ENCODE data around the gene CEACAM16.
"Not testable (repeated sequence)": the region's sequence is repeated elsewhere in the genome, so short reads cannot be mapped to it uniquely, and the experiment has no call there.

CEACAM16 gene

DNA sequence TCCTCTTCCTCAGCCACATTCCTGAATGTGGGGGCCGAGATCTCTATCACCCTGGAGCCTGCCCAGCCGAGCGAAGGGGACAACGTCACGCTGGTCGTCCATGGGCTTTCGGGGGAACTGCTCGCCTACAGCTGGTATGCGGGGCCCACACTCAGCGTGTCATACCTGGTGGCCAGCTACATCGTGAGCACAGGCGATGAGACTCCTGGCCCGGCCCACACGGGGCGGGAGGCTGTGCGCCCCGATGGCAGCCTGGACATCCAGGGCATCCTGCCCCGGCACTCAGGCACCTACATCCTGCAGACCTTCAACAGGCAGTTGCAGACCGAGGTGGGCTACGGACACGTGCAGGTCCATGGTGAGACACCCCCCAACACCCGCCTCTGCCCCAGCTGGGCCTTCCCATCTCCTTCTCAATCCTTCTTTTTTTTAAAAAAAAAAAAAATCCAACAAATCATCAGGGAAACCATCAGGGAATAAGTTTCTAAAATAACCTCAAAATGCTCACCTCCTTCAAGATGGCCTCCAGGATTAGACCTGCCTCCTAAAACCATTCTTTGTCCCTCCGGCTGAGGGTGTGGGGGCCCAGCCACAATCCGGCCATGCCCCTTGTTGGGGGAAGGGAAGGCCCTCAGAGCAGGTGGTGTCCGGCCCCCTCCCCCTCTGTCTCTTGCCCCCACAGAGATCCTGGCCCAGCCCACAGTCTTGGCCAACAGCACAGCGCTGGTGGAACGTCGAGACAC is 4.6 kb downstream of the CEACAM16 start:
- no peaks in the 10 kb centered on the region for H3K36me3 Mint-ChIP-seq (ENCODE audit: low read depth)
- H3K4me3 Mint-ChIP-seq: no peak overlapping the region
- H3K9me3 Mint-ChIP-seq: no peaks in the 10 kb centered on the region
- no peak overlapping the region for H3K27ac Mint-ChIP-seq
- intact Hi-C loops (cut with micrococcal nuclease): no loop called here
- peaks cover 12% of the 10 kb centered on the region for H3K27me3 Mint-ChIP-seq
- no peaks in the 10 kb centered on the region for H3K4me1 Mint-ChIP-seq (ENCODE audit: low read depth)

DNA sequence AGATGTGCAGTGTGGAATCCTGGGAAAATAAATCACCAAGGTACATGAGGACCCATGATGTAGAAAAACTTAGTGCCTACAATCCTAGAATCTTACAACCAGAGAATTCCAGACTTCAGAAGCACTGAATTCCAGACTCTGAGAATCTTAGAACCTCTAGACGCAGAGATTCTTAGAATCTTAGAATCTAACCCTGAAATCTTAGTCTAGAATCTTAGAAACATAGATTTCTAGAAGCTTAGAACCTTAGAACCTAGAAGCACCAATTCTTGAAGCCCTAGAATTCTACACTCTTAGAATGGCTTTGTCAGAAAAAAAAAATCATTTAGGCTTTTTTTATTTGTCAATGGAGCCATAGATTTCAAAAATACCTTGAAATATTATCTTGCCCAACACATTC is 6.0 kb downstream of the CEACAM16 start:
- intact Hi-C loops (cut with micrococcal nuclease): no loop called here
- no peak overlapping the region for H3K4me3 Mint-ChIP-seq
- H3K27ac Mint-ChIP-seq: no peak overlapping the region
- H3K9me3 Mint-ChIP-seq: no peaks in the 10 kb centered on the region
- peaks cover 13% of the 10 kb centered on the region for H3K27me3 Mint-ChIP-seq
- H3K4me1 Mint-ChIP-seq (ENCODE audit: low read depth): no peaks in the 10 kb centered on the region
- H3K36me3 Mint-ChIP-seq (ENCODE audit: low read depth): no peaks in the 10 kb centered on the region

GRCh38 chr19:44705502-44706010 is 6.6 kb downstream of the CEACAM16 start:
- H3K4me1 Mint-ChIP-seq (ENCODE audit: low read depth): no peaks in the 10 kb centered on the region
- no peaks in the 10 kb centered on the region for H3K9me3 Mint-ChIP-seq
- H3K4me3 Mint-ChIP-seq: no peak overlapping the region
- no peaks in the 10 kb centered on the region for H3K36me3 Mint-ChIP-seq (ENCODE audit: low read depth)
- H3K27me3 Mint-ChIP-seq: peaks cover 19% of the 10 kb centered on the region
- H3K27ac Mint-ChIP-seq: no peak overlapping the region
- intact Hi-C loops (cut with micrococcal nuclease): no loop called here

GRCh38 chr19:44706506-44707236 is 7.7 kb downstream of the CEACAM16 start:
- Mint-ChIP-seq H3K27me3 (peaks cover 24% of the 10 kb centered on the region), H3K4me3 (no peak overlapping the region), H3K27ac (no peak overlapping the region), H3K36me3 (ENCODE audit: low read depth) (no peaks in the 10 kb centered on the region), H3K4me1 (ENCODE audit: low read depth) (no peaks in the 10 kb centered on the region), H3K9me3 (no peaks in the 10 kb centered on the region)
- intact Hi-C loops (cut with micrococcal nuclease): no loop called here

DNA sequence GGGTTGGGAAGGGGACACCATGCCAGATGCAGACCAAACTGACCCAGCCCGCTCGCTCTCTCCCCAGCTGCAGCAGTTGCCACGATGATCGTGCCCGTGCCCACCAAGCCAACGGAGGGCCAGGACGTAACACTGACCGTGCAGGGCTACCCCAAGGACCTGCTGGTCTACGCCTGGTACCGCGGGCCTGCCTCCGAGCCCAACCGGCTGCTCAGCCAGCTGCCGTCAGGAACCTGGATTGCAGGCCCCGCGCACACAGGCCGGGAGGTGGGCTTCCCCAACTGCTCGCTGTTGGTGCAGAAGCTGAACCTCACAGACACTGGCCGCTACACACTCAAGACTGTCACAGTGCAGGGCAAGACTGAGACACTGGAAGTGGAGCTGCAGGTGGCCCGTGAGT is 8.8 kb downstream of the CEACAM16 start:
- peaks cover 6% of the 10 kb centered on the region for H3K4me1 Mint-ChIP-seq (ENCODE audit: low read depth)
- H3K9me3 Mint-ChIP-seq: no peaks in the 10 kb centered on the region
- no peaks in the 10 kb centered on the region for H3K36me3 Mint-ChIP-seq (ENCODE audit: low read depth)
- H3K27me3 Mint-ChIP-seq: peaks cover 22% of the 10 kb centered on the region
- H3K27ac Mint-ChIP-seq: no peak overlapping the region
- no peak overlapping the region for H3K4me3 Mint-ChIP-seq
- intact Hi-C loops (cut with micrococcal nuclease): no loop called here

- H3K4me1 Mint-ChIP-seq (ENCODE audit: low read depth): peaks cover 10% of the 10 kb centered on the region
- no peaks in the 10 kb centered on the region for H3K36me3 Mint-ChIP-seq (ENCODE audit: low read depth)
- H3K27me3 Mint-ChIP-seq: peaks cover 19% of the 10 kb centered on the region
- no peaks in the 10 kb centered on the region for H3K9me3 Mint-ChIP-seq
- H3K4me3 Mint-ChIP-seq: no peak overlapping the region
- H3K27ac Mint-ChIP-seq: no peak overlapping the region
- intact Hi-C loops (cut with micrococcal nuclease): no loop called here
Observed at GRCh38 chr19:44708940-44709339, 10.0 kb downstream of the CEACAM16 start.

- H3K27ac Mint-ChIP-seq; intact Hi-C loops (cut with micrococcal nuclease); H3K9me3 Mint-ChIP-seq; H3K4me3 Mint-ChIP-seq; H3K36me3 Mint-ChIP-seq (ENCODE audit: low read depth): not testable (repeated sequence)
- Mint-ChIP-seq H3K4me1 (ENCODE audit: low read depth) (peaks cover 10% of the 10 kb centered on the region), H3K27me3 (peaks cover 19% of the 10 kb centered on the region)
Observed at GRCh38 chr19:44709434-44710266, 10.7 kb downstream of the CEACAM16 start.

DNA sequence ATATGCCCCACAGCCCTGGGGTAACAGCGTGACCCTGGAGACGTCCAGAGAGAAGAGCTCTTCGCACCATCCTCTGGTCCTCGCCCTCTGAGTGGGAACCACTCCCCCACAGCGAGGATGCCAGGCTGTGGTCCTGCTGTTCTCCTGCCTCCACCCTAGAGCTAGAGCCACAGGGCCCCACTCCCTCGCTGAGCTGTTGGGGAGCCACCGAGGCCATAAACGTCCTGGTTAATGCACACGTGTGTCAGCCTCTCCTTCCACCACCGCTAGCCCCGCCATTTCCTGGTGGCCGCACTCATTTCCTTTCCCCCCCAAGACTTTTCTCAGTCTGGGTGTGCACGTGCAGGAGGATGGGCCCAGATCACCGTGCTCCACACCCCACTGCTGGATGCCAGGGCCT is 11.5 kb downstream of the CEACAM16 start:
- Mint-ChIP-seq H3K9me3 (peaks cover 10% of the 10 kb centered on the region), H3K27ac (no peak overlapping the region), H3K4me3 (no peak overlapping the region), H3K27me3 (peaks cover 24% of the 10 kb centered on the region), H3K4me1 (ENCODE audit: low read depth) (peaks cover 10% of the 10 kb centered on the region), H3K36me3 (ENCODE audit: low read depth) (no peaks in the 10 kb centered on the region)
- intact Hi-C loops (cut with micrococcal nuclease): no loop called here

DNA sequence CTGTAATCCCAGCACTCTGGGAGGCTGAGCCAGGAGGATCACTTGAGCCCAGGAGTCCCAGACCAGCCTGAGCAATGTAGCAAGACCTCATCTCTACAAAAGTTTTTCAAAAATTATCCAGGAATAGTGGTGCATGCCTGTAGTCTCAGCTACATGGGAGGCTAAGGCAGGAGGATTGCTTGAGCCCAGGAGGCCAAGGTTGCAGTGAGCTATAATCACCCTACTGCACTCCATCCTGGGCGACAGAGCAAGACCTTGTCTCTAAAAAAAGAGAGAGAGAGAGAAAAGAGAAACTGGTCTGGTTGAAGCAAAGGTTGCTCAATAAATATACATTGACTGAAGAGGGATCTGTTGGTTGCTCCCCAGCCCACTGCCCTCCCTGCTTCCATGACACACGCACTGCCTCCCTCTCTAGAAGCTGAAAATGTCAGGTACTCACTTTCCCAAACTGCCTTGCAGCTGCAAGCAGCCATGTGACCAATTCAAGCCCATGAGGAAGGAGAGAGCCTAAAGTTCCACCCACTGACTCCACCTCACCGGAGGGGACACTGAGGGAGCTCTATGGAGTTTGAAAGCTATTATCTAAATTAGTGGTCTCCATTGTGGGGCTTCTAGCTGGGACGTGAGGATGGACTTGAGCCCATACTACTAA is 14.0 kb downstream of the CEACAM16 start:
- H3K4me1 Mint-ChIP-seq (ENCODE audit: low read depth): peaks cover 12% of the 10 kb centered on the region
- intact Hi-C loops (cut with micrococcal nuclease): no loop called here

DNA sequence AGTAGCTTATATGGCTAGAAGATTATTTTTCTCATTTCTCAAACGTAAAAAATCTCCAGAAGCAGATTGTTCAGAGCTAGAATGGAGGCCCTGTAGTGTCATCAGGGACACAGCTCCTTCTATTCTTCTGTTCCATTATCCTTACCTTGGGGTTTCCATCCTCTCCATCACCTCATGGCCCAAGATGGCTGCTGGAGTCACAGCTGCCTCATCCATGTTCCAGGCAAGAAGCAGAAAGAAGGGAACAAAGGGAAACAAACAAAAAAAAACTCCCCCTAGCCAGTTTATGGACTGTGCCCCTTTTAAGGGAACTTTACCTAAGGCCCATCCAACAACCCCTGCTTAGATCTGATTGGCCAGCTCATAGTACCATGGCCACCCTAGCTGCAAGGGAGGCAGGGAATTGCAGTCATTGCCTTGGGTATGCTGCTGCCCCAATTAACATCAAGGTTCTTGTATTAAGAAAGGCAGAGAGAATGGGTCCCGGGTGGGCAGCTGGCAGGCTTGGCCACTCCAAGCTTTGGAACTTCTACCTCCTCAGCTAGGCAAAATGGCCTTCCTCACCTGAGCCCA is 15.7 kb downstream of the CEACAM16 start:
- peaks cover 23% of the 10 kb centered on the region for H3K27me3 Mint-ChIP-seq
- H3K4me3 Mint-ChIP-seq: no peak overlapping the region
- no peaks in the 10 kb centered on the region for H3K36me3 Mint-ChIP-seq (ENCODE audit: low read depth)
- H3K27ac Mint-ChIP-seq: no peak overlapping the region
- intact Hi-C loops (cut with micrococcal nuclease): no loop called here
- peaks cover 15% of the 10 kb centered on the region for H3K9me3 Mint-ChIP-seq
- peaks cover 28% of the 10 kb centered on the region for H3K4me1 Mint-ChIP-seq (ENCODE audit: low read depth)

More for the DNA sequence above, 14.0 kb downstream of the CEACAM16 start:
- H3K36me3 Mint-ChIP-seq (ENCODE audit: low read depth): no peaks in the 10 kb centered on the region
- H3K4me3 Mint-ChIP-seq: no peak overlapping the region
- H3K9me3 Mint-ChIP-seq: peaks cover 15% of the 10 kb centered on the region
- no peak overlapping the region for H3K27ac Mint-ChIP-seq
- peaks cover 23% of the 10 kb centered on the region for H3K27me3 Mint-ChIP-seq

- no peak overlapping the region for H3K27ac Mint-ChIP-seq
- intact Hi-C loops (cut with micrococcal nuclease): no loop called here
- no peak overlapping the region for H3K4me3 Mint-ChIP-seq
- H3K27me3 Mint-ChIP-seq: peaks cover 7% of the 10 kb centered on the region
- no peaks in the 10 kb centered on the region for H3K36me3 Mint-ChIP-seq (ENCODE audit: low read depth)
- peaks cover 45% of the 10 kb centered on the region for H3K4me1 Mint-ChIP-seq (ENCODE audit: low read depth)
- H3K9me3 Mint-ChIP-seq: peaks cover 15% of the 10 kb centered on the region
Observed at GRCh38 chr19:44717603-44718002, 18.7 kb downstream of the CEACAM16 start.

DNA sequence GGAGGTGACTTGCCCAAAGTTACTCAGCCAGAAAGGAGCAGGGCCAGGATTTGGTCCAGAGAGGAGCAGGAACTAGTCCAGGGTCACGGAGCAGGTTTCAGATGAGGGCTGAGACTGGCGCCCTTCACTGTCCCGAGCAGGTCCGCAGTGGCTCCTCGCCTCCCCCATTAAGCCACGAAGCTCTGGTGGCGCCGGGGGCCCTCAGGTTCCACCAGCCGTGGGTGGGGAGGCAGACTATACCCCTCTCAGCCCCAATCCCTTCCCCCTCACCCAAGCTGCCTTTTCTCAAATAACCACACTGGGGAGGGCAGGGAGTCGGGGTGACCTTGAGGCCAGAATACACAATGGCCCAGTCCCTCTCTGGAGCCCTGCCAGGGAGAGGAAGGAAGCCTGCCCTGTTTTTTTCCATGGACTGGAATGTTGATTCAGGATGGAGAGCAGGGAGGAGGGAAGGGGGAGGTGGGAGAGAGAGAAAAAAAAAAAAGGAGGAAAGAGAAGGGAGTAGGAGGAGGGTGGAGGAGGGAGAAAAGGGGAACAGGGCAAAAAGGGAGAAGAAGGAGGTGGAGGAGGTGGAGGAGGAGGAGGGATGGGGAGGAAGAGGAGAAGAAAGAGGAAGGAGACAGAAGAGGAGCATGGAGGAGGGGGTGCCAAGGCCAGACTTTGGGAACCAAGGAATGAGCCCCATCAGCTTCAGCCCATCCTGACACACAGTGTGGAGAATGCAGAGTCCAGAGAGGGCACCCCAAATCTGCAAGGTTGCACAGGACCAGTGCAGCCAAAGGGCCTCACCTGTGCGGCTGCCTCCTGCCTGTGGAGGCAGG is 19.7 kb downstream of the CEACAM16 start:
- H3K4me3 Mint-ChIP-seq: peak overlapping the region; percentile 17
- intact Hi-C loops (cut with micrococcal nuclease): no loop called here
- H3K27me3 Mint-ChIP-seq: peaks cover 7% of the 10 kb centered on the region
- H3K36me3 Mint-ChIP-seq (ENCODE audit: low read depth): no peaks in the 10 kb centered on the region
- H3K27ac Mint-ChIP-seq: peak overlapping the region; percentile 60
- H3K9me3 Mint-ChIP-seq: peaks cover 15% of the 10 kb centered on the region
- peaks cover 50% of the 10 kb centered on the region for H3K4me1 Mint-ChIP-seq (ENCODE audit: low read depth)

Measured in dendritic cell treated with granulocyte-macrophage colony-stimulating factor and Interleukin-4, amounts not matched to agents 40 ng/mL and 50 ng/mL, for 4 days (primary cell).